ENCODE data around the gene CMSS1. TPM values are rescaled to one million over a fixed set of nuclear protein-coding genes. Genes with fewer than 3 reads are reported as not detected.

Gene CMSS1
- total and polyA plus RNA-seq, 7 experiments from 2014 or later = 14.9 to 47.7 (median 18.4) TPM

GRCh38 chr3:99945328-99945995, 127.8 kb downstream of the CMSS1 start:
- Histone ChIP-seq H3K4me3 (ENCODE audit: low read length) (no peak overlapping the region), H3K27ac (ENCODE audit: low read depth, low read length) (no peak overlapping the region), H3K27me3 (ENCODE audit: control insufficient read depth in 2 of 2, insufficient read depth in 2 of 2, low read length in 2 of 2) (no peaks in the 10 kb centered on the region), H3K4me1 (ENCODE audit: control insufficient read depth in 2 of 2, insufficient read depth in 2 of 2, low read length in 2 of 2) (no peaks in the 10 kb centered on the region), H3K9me3 (ENCODE audit: control insufficient read depth in 2 of 3, low read length in 3 of 3) (no peaks in the 10 kb centered on the region), H3K36me3 (ENCODE audit: control insufficient read depth in 2 of 3, insufficient read depth in 3 of 3, low read length in 3 of 3) (no peaks in the 10 kb centered on the region)
- Mint-ChIP-seq H3K9me3 (peaks cover 0 to 1% (median 0%) of the 10 kb centered on the region in 11 donors), H3K36me3 (peaks cover 2 to 12% (median 4%) of the 10 kb centered on the region in 5 donors), H3K27me3 (no peaks in the 10 kb centered on the region), H3K27ac (no peak overlapping the region), H3K4me3 (no peak overlapping the region), H3K4me1 (peaks cover 0 to 13% (median 2%) of the 10 kb centered on the region in 7 donors)
- CTCF ChIA-PET = no interaction called here
- DNase-seq = no peak
- POLR2A ChIA-PET = interaction anchor here (0.6 kb wide), 1 partner anchor 361 kb away, joined by 4 read pairs; no protein-coding TSS in a partner anchor
- intact Hi-C loops (cut with micrococcal nuclease) = loop anchor here in 1 of 2 donors (10.0 kb wide), 1 partner anchor 1819 kb away; no protein-coding TSS in a partner anchor
- ATAC-seq = no peak

- DNase-seq (no peak), ATAC-seq (no peak)
- H3K27ac ChIP-seq (ENCODE audit: low read depth, low read length) = no peak overlapping the region
- POLR2A ChIA-PET = no interaction called here
- Mint-ChIP-seq H3K4me3 (no peak overlapping the region), H3K4me1 (peaks cover 0 to 18% (median 8%) of the 10 kb centered on the region in 7 donors), H3K27ac (no peak overlapping the region), H3K9me3 (peaks cover 0 to 1% (median 0%) of the 10 kb centered on the region in 11 donors), H3K36me3 (peaks cover 3 to 8% (median 4%) of the 10 kb centered on the region in 5 donors), H3K27me3 (no peaks in the 10 kb centered on the region)
- no peaks in the 10 kb centered on the region for H3K27me3 ChIP-seq (ENCODE audit: control insufficient read depth in 2 of 2, insufficient read depth in 2 of 2, low read length in 2 of 2)
- CTCF ChIA-PET = no interaction called here
- H3K36me3 ChIP-seq (ENCODE audit: control insufficient read depth in 2 of 3, insufficient read depth in 3 of 3, low read length in 3 of 3) = no peaks in the 10 kb centered on the region
- no peaks in the 10 kb centered on the region for H3K9me3 ChIP-seq (ENCODE audit: control insufficient read depth in 2 of 3, low read length in 3 of 3)
- H3K4me3 ChIP-seq (ENCODE audit: low read length) = no peak overlapping the region
- intact Hi-C loops (cut with micrococcal nuclease) = loop anchor here in 1 of 2 donors (10.0 kb wide), 1 partner anchor 1817 kb away; no protein-coding TSS in a partner anchor
- H3K4me1 ChIP-seq (ENCODE audit: control insufficient read depth in 2 of 2, insufficient read depth in 2 of 2, low read length in 2 of 2) = no peaks in the 10 kb centered on the region
Observed at GRCh38 chr3:99947356-99947755, 129.7 kb downstream of the CMSS1 start.

- H3K4me3 ChIP-seq (ENCODE audit: low read length) = no peak overlapping the region
- no peaks in the 10 kb centered on the region for H3K27me3 ChIP-seq (ENCODE audit: control insufficient read depth in 2 of 2, insufficient read depth in 2 of 2, low read length in 2 of 2)
- intact Hi-C loops (cut with micrococcal nuclease) = loop anchor here in 1 of 2 donors (10.0 kb wide), 1 partner anchor 1816 kb away; no protein-coding TSS in a partner anchor
- Mint-ChIP-seq H3K9me3 (peaks cover 0 to 1% (median 0%) of the 10 kb centered on the region in 11 donors), H3K27me3 (no peaks in the 10 kb centered on the region), H3K36me3 (peaks cover 1 to 8% (median 3%) of the 10 kb centered on the region in 5 donors), H3K4me1 (peaks cover 0 to 18% (median 8%) of the 10 kb centered on the region in 7 donors), H3K27ac (no peak overlapping the region), H3K4me3 (no peak overlapping the region)
- H3K9me3 ChIP-seq (ENCODE audit: control insufficient read depth in 2 of 3, low read length in 3 of 3) = no peaks in the 10 kb centered on the region
- DNase-seq (no peak), ATAC-seq (no peak)
- H3K4me1 ChIP-seq (ENCODE audit: control insufficient read depth in 2 of 2, insufficient read depth in 2 of 2, low read length in 2 of 2) = no peaks in the 10 kb centered on the region
- ChIA-PET CTCF (no interaction called here), POLR2A (interaction anchor here (0.6 kb wide), 1 partner anchor 197 kb away, joined by 3 read pairs; no protein-coding TSS in a partner anchor)
- H3K27ac ChIP-seq (ENCODE audit: low read depth, low read length) = no peak overlapping the region
- H3K36me3 ChIP-seq (ENCODE audit: control insufficient read depth in 2 of 3, insufficient read depth in 3 of 3, low read length in 3 of 3) = no peaks in the 10 kb centered on the region
Observed at GRCh38 chr3:99948467-99949089, 130.9 kb downstream of the CMSS1 start.

- no peaks in the 10 kb centered on the region for H3K27me3 Mint-ChIP-seq
- intact Hi-C loops (cut with micrococcal nuclease) = loop anchor here in 1 of 2 donors (10.0 kb wide), 1 partner anchor 1815 kb away; no protein-coding TSS in a partner anchor
- Histone ChIP-seq H3K4me3 (ENCODE audit: low read length) (no peak overlapping the region), H3K27ac (ENCODE audit: low read depth, low read length) (no peak overlapping the region), H3K9me3 (ENCODE audit: control insufficient read depth in 2 of 3, low read length in 3 of 3) (no peaks in the 10 kb centered on the region), H3K27me3 (ENCODE audit: control insufficient read depth in 2 of 2, insufficient read depth in 2 of 2, low read length in 2 of 2) (no peaks in the 10 kb centered on the region), H3K4me1 (ENCODE audit: control insufficient read depth in 2 of 2, insufficient read depth in 2 of 2, low read length in 2 of 2) (no peaks in the 10 kb centered on the region), H3K36me3 (ENCODE audit: control insufficient read depth in 2 of 3, insufficient read depth in 3 of 3, low read length in 3 of 3) (no peaks in the 10 kb centered on the region)
- no peak overlapping the region for H3K4me3 Mint-ChIP-seq
- ChIA-PET POLR2A (no interaction called here), CTCF (no interaction called here)
- H3K4me1 Mint-ChIP-seq = peaks cover 0 to 12% (median 7%) of the 10 kb centered on the region in 7 donors
- H3K27ac Mint-ChIP-seq = no peak overlapping the region
- no peak for DNase-seq
- H3K9me3 Mint-ChIP-seq = no peaks in the 10 kb centered on the region
- ATAC-seq = no peak
- peaks cover 0 to 4% (median 3%) of the 10 kb centered on the region in 5 donors for H3K36me3 Mint-ChIP-seq
Observed at GRCh38 chr3:99949956-99950670, 132.5 kb downstream of the CMSS1 start.

- CTCF ChIA-PET = no interaction called here
- POLR2A ChIA-PET = no interaction called here
- H3K4me3 Mint-ChIP-seq = no peak overlapping the region
Observed at GRCh38 chr3:99950921-99951320, 133.3 kb downstream of the CMSS1 start.

GRCh38 chr3:99951701-99952100, 134.0 kb downstream of the CMSS1 start:
- Mint-ChIP-seq H3K36me3 (peaks cover 0 to 6% (median 3%) of the 10 kb centered on the region in 5 donors), H3K27me3 (no peaks in the 10 kb centered on the region), H3K27ac (no peak overlapping the region), H3K4me1 (peaks cover 0 to 12% (median 7%) of the 10 kb centered on the region in 7 donors), H3K9me3 (no peaks in the 10 kb centered on the region), H3K4me3 (no peak overlapping the region)
- H3K9me3 ChIP-seq (ENCODE audit: control insufficient read depth in 2 of 3, low read length in 3 of 3) = no peaks in the 10 kb centered on the region
- ATAC-seq (no peak), DNase-seq (no peak)
- intact Hi-C loops (cut with micrococcal nuclease) = no loop called here
- CTCF ChIA-PET = no interaction called here
- no peaks in the 10 kb centered on the region for H3K27me3 ChIP-seq (ENCODE audit: control insufficient read depth in 2 of 2, insufficient read depth in 2 of 2, low read length in 2 of 2)
- no peaks in the 10 kb centered on the region for H3K36me3 ChIP-seq (ENCODE audit: control insufficient read depth in 2 of 3, insufficient read depth in 3 of 3, low read length in 3 of 3)
- H3K27ac ChIP-seq (ENCODE audit: low read depth, low read length) = no peak overlapping the region
- no peaks in the 10 kb centered on the region for H3K4me1 ChIP-seq (ENCODE audit: control insufficient read depth in 2 of 2, insufficient read depth in 2 of 2, low read length in 2 of 2)
- POLR2A ChIA-PET = no interaction called here
- H3K4me3 ChIP-seq (ENCODE audit: low read length) = no peak overlapping the region

More at GRCh38 chr3:99950921-99951320, 133.3 kb downstream of the CMSS1 start:
- H3K27me3 Mint-ChIP-seq = no peaks in the 10 kb centered on the region
- H3K9me3 Mint-ChIP-seq = no peaks in the 10 kb centered on the region
- ATAC-seq = no peak
- H3K27ac ChIP-seq (ENCODE audit: low read depth, low read length) = no peak overlapping the region
- H3K4me1 Mint-ChIP-seq = peaks cover 0 to 12% (median 7%) of the 10 kb centered on the region in 7 donors
- H3K27ac Mint-ChIP-seq = no peak overlapping the region
- intact Hi-C loops (cut with micrococcal nuclease) = no loop called here
- no peaks in the 10 kb centered on the region for H3K27me3 ChIP-seq (ENCODE audit: control insufficient read depth in 2 of 2, insufficient read depth in 2 of 2, low read length in 2 of 2)
- H3K36me3 Mint-ChIP-seq = peaks cover 0 to 4% (median 3%) of the 10 kb centered on the region in 5 donors
- no peak for DNase-seq
- H3K36me3 ChIP-seq (ENCODE audit: control insufficient read depth in 2 of 3, insufficient read depth in 3 of 3, low read length in 3 of 3) = no peaks in the 10 kb centered on the region
- no peaks in the 10 kb centered on the region for H3K4me1 ChIP-seq (ENCODE audit: control insufficient read depth in 2 of 2, insufficient read depth in 2 of 2, low read length in 2 of 2)
- no peak overlapping the region for H3K4me3 ChIP-seq (ENCODE audit: low read length)
- H3K9me3 ChIP-seq (ENCODE audit: control insufficient read depth in 2 of 3, low read length in 3 of 3) = no peaks in the 10 kb centered on the region

Data from naive thymus-derived CD4-positive, alpha-beta T cell (primary cell).